Stimulated activated CD8-positive, alpha-beta memory T cell treated with anti-CD3 and anti-CD28 coated beads, Interleukin-7, amount 100 ng/mL, for 4 hours (primary cell): ENCODE data around the gene P2RX1.

Source experiments
- DNase-seq, 2 donors: peaks; one replicate each; pipeline ENCODE4 v3.0.0-alpha.2; 2020; ENCODE audit warnings: low read depth in 2 of 2

Gene P2RX1

DNA sequence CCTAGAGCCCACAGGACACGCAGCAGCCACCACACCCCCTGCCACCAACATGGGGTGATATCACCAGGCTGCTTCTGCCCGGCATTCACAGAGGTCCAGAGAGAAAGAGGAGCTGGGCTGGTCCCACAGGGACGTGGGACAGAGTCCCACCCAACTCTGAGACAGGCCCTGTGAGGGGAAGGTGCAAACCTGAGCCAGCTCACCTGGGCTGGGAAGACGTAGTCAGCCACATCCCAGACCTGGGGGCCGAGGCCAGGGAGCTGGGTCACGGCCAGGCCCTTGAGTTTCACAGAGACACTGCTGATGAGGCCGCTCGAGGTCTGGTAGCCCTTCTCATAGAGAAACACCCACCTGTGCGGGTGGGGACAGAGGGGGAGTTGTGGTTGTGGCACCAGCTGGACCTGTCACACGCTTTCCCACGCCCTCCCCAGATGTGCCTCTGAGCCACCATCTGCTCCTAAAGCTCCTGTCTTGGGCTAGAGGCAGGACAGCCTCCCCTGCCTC, 11.2 kb downstream of the P2RX1 start:
- DNase-seq, result no peak

DNA sequence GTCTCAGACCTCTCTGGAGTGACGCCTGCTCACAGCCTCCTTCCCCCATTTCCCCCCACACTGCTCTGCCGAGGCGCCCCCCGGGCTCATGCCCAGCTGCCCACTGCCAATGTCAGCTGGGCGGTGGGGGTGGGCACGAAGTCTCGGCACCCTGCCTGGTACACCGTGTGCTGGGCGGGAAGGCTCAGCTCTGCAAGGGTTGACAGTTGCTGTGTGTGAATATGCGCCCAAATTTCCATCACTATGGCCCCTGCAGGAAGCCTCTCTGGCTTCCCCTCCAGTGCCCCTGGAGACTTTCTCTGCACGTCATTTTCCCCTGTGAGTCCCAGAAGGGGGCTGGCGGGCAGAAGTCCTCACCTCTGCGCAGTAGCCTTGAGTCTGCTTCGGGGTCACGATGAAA, 11.8 kb downstream of the P2RX1 start:
- DNase-seq, result no peak

DNA sequence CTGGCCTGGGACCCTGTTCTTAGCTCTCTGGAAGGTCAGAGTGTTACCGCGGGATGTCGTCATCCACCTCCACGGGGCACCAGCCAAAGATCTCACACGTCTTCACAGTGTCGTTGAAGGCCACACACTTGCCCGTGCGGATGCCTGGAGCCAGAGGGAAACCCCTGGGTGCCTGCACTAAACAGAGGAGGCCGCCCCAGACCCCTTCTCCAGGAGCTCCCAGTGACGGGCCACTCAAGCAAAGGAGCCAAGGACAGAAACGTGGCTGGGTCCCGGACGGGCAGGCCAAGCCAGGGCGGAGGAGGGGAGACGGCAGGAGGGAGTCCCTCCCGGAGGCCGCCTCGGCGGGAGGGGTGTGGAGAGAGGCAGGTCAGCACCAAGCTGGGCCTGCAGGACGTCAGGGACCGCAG, 12.4 kb downstream of the P2RX1 start:
- no peak for DNase-seq

DNA sequence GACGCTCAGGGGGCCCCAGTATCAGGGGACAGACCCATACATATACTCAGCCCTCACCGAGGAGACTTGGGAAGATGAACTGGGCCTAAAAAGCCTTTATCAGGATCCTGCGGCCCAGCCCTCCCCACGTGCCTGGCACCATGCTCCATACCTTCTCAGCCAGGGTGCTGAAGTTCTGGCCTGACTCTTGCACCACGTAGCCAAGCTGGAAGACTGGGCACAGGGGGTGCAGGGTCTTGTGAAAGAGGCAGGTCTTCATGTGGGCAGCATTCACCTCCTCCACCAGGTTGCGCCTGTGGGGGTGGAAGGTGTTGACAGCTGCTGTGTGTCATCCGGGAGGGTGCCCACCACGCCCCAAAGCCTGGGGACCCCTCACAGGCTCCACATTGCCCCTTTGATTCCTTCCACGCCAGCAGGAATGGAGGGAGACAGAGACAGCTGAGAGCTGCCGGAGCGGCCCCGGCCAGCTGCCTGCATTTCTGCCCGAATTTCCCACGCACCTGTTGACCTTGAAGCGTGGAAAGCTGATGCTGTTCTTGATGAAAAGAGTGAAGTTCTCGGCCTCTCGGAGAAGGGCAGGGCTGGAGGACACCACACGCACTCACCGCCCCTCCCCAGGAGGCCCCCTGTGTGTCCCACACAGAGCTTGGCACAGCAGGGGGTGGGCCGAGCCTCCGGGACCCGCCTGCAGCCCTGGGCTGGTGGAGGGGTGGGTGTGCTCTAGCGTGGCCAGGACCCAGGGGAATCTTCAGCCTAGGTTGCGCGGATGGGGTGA, 13.0 kb downstream of the P2RX1 start:
- no peak for DNase-seq

DNA sequence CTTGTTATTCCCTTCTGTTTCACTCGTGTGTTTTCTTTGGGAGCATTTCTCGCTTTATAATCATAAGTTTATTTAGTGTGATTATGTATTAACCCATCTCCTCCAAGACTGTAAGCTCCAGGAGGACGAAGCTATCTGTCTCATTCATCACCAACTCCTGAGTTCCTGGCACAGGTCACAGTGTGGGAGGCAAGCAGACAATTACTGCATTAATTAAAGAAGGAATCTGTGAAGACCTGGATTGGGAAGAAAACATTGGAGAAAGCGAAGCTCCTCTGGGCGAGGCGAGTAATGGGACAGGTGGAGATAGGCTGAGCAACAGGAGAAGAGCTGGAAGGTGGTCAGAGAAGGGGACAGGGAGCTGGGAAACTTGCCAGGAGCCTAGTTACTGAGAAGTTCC, 15.6 kb downstream of the P2RX1 start:
- no peak for DNase-seq

DNA sequence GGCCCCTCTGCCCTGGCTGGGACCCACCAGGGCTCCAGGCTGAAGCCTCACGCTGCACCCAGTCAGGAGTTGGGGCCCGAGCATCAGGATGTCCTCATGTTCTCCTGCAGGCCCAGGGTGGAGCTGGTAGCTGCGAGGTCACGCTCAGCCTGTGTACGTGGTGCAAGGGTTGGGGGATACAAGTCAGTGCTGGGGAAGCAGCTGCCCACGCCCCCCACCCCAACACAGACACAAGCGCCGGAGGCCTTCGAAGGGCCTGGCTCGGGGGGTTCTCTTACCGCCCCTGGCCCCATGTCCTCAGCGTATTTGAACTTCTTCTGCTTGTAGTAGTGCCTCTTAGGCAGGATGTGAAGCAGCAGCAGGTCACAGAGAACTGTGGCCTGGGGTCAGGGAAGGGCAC, 18.5 kb downstream of the P2RX1 start:
- DNase-seq, result no peak

DNA sequence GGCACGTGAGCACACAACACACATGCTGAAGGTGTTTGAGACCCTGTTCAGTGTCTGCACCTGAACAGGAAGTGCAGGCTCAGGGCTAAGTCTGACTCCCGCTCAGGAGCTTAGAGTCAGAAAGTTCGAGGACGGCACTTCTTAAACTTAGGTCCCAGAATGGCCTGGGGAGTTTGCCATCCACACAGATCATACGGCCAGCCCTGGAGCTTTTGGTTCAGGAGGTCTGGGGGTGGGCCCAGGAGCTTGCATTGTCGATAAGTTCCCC, 19.4 kb downstream of the P2RX1 start:
- no peak for DNase-seq

DNA sequence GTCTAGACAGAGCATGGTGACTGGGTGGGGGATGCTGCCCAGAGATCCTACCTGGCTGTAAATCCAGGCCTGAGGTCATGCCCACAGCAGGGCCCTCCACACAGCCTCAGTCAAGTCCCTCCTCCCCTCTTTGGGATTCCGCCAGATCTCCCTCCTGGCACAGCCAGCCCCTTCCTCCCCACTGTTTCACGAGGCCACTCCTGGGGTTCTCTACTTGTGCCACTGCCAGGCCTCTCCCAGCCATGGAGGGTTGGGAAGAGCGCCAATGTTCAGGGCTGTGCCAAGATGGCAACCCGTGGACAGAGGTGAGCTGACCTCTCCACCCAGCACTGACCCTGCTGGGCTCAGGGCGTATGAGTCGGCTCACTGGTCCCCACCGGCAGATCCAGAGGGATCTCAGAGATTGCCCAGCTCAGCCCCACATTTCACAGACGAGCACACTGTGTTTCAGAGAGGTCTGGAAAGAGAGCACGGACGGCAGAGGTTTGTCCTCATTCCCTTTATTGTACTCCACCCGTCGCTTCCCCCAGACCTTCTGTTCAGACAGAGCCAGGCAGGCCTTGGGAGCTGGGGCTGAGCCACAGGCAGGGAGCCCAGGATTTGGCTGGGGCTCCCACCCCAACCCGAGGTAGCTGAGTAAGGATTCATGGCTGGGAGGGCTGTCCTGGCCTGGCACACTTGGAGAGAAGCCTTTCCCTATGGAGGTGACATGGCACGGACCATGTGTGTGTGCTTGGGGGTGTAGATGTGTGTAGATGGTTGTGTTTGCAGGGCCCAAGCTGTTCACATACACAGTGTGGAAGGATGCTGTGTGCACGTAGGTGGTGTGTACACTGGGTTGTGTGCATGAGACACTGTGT, 19.9 kb downstream of the P2RX1 start:
- DNase-seq, result no peak

DNA sequence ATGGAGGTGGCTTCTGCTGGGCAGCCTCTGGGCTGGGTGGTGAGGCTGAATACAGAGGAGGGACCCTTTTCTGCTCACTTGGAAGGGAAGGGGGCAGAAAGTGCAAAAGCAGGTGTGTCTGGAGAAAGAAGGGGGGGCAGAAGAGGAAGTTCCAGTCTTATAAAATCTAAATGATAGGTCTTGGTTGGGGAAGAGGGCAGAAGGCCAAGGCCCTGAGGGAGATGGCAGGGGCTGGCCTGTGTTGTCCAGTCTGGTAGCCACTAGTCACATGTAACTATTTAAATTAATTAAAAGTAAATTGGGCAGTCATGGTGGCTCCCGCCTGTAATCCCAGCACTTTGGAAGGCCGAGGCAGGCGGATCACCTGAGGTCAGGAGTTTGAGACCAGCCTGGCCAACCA, 20.9 kb downstream of the P2RX1 start:
- DNase-seq, result no peak

DNA sequence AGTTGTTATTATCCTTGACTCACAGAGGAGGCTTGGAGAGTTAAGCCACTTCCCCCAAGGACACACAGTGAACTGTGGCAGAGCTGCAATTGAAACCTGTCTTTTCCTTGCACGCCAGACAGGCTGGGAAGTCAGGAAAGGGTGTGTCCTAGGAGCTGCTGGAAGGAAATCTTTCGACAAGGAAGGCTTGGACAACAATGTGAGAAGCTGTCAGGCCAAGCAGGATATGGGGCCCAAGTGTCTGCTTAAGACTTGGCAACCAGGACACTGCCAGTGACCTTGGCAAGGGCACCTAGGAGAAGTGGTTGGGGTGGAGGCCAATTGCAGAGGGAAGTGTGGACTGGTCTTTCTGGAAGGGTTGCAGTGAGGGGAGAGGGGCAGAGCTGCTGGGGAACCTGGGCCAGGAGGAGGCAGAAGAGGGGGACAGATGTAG, 21.3 kb downstream of the P2RX1 start:
- DNase-seq, result no peak

DNA sequence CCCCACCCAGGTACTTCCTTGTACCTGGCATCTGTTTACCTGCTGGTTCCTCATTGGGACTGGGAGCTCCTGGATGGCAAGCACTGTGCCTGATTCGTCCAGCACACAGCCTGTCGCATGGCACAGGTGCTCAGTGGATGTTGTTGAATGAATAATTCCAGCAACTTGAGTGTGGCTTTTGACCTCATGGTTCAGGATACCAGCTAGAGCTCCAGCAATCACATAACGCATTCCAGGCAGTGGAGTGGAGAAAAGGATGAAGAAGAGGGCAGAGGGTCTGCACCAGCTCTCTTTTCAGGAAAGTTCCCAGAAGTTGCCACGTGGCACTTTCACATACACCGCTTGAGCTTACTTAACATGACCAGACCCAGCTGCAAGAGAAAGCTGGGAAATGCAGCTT, 22.1 kb downstream of the P2RX1 start:
- no peak for DNase-seq

DNA sequence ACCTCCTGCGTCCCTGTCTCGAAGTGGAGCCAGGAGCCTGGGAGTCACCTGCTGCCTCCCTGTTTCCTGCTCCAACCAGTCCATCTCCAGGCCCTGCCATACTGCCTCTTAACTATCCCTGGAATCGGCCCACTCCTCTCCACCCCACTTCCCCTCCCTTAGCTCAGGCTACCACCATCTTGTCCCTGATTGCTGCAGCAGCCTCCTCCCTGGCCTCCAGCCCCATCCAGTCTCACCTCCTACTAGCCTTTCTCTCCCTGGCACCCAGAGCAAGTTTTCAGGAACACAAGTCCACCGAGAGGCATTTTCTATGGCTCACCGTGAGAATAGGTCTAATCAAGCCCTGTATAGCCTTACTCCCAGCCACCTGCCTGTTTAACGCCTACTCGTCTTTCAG, 22.5 kb downstream of the P2RX1 start:
- DNase-seq, result no peak

DNA sequence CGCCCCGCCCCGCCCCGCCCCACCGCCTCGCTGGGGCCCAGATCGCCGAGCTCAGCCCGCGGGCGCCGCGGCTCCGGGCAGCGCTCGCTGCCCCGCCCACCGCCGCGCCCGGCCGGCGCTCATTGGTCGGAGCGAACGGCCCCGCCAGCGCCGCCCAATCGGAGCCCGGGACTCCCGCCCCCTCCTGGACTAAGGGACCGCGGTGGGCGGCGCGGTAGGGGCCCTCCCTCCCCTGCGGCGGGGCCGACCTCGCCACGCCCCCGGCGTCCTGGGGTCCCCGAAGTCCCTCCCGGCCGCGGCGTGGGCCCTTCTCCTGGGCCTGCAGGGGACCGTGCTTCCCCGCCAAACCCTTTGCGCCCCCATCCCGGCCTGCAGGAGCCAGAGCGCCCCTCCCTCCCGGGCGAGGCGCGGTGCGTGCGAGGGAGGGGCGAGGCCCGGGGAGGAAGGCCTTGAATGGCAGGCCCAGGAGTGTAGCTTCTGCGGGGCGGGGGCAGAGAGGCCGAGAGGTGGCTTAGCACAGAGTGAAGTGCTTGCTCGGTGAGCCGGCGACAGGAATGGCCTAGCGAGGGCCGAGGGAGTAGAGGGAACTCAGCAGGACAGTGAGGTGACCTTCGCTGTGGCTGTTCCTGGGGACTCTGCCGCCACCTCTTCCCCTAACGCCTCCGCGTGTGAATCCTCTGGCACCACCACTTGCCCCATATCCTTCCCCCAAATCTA, 23.1 kb downstream of the P2RX1 start, which contains the start of gene CAMKK1:
TSS of gene CAMKK1 (minus strand) at position 51 of the 717 bp plus-strand sequence. CDS start 7,366 bp downstream, outside the sequence.
- peak; percentile 64 to 88 for DNase-seq

DNA sequence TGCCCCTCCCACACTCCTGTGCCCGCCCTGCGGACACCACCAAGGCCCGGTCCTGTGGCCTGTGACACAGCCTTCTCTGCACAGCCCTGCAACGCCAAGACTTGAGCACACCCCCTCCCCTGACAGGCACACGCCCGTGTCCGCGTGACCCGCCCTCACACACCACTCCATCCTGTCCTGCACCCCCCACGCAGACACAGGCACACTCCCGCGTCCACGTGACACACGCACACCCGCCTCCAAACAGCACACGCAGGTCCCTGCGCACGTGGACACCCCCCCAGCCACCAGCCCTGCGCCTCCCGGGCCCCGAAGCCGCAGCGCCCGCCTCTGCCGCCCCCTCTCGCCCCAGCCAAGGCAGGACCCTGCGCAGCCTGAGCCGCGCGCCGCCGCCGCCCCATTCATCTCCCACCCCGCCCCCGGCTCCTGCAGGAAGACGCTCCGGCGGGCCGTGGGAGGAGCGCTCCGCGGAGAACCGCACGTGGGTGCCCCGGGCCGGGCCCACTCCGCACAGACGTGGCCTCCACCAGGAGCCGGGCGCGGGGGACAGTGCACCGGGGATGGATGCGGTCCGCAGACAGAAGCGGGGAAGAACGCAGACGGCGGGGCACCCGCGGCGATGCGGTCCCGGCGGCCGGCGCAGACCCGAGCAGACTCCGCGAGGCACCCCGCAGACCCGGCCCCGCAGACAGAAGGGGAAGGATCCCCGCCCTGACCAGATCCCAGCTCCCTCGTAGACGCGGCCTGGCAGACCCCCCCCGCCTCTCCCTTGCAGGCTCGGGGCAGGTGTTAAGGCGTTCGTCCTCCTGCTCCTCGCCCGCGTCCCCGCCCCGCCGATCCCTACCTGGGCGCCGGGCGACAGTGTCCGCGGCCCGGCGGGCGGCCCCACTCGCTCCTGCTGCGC, 23.9 kb downstream of the P2RX1 start:
- peak; percentile 76 to 84 for DNase-seq

DNA sequence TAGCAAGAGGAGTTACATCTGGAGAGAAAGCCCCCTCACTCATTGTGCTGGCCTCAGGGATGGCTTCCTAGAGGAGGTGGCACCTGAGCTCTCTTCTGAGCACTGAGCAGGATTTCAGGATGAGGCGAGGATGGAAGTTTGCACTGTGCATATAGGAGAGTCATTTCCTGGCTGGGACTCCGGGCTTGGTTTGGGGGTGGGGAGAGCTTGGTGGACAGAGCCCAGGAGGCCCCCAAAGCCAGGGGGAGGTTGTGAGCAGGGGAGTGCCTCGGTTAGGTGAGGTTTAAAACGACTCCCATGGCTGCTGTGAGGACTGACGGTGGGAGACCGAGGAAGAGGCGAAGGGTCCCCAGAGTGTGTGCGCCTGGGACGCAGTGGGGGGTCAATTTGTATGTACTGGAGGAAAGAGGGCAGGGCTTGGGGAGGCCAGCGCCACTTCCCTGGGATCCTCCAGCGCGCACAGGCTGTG, 24.6 kb downstream of the P2RX1 start:
- DNase-seq, result no peak

DNA sequence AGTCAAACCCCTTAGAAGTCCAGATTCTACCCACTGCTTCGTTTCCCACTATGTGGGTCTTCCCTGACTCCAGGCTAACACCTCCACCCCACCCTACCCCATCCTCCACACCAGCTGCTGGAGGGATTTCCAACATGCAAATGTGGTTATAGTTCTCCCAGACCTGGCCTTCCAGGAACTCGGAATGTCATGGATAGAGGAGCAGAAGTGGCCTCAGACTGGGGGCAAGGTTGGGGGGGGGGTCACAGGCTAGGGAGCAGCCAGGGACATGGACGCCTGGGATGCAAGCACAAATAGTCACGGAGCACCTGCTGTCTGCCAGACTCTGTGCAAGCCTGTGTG, 25.4 kb downstream of the P2RX1 start:
- DNase-seq, result no peak

DNA sequence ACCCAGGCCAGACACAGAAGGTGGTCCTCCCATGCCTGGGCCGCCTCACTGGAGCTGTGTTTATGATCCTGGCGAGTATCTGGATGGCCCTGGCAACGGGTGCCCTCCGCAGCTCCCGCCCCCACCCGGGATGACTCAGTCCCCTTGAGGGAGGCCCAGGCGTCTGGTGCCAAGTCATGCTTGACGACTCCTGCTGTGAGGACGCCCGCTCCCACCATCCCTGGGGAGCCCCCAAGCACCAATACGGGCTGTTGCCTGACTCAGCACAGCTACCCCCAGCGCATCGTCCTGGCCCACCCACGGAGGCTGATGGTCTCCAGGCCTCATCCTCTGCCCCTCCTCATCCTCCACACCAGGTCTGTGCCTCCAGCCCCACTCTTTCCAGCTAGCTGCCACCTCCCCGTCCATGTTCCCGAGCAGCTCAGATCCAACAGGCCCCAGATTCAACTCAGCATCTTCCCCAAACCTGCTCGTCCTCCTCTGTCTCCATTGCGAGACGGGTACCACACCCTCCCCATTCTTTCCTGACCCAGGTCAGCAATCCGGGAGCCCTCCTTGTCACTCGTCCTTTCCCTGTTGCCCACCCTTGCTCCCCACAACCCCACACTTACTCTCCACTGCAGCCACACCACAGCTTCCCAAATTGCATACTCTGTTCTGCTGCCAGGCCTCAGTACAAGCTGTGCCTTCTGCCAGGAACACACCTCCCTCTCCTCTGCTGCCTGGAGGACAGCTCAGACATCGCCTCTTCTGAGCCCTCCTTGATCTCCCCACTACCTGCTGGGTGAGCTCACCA, 26.0 kb downstream of the P2RX1 start:
- peak in 1 of 2 donors; percentile 23 for DNase-seq

DNA sequence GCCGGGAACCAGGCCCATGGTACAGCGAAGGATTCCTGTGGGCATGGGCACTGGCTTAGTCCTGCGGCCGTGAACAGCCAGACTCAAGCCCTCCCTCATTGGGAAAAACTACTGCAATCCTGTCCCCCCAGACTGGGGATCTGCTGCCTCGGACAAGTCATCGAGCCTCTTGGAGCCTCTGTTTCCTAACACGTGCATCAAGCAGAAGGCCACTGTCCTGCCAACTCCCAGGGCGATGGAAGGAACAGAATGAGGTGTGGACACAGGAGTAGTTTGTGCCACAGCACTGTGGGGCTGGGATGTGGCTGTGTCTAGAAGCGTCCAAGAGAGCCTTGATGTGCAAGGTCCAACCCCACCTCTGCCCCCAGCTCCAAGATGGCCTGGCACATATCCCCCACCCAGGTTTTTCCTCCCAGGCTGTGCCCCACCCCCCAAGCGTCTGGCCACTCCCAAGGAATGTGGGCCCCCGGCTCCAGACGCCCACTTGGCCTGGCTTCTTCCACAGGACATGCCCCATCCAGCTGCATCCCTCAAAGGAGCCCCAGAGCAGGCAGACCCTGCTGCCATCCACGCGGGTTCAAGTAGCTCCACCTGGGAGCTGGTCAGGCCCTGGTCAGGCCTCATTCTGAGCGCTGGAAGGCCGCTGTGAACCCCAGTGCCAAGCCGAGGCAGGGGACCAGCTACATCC, 26.8 kb downstream of the P2RX1 start:
- no peak for DNase-seq

DNA sequence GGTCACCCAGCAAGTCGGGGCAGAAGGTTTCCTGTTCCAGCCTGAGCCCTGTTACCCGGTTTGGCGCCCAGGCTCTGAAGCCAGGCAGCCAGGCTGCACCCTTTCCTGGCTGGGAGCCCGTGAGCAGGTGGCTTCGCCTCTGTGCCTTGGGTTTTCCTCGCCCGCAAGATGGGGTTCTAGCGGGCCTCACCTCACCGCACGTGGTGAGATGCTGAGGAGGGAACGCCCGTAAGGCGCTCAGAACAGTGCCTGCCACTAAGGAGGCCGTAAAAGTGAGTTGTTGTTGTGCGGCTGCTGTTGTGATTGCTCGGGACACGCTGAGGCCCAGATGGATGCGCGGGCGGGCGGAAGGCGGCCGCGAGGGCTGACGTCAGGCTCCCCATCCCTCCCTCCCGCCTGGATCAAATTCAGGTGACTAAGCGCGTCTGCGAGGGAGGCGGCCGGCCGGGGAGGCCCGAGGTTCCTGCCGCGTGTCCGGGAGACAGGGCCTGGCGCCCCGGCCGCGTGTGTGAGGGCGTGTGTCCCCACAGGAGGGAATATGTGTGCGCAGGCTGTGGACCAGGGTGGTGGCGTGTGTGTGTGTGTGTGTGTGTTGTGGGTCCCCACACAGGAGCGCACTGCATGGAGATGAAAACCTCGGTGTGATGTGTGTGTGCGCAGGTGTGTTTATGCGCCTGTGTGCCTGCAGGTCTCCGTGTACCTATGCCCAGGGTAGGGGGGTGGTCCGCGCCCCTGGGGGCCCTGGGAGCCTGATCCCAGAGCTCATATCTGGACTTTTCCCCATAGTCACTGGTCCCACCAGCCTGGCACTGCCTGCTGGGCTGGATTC, 27.7 kb downstream of the P2RX1 start:
- DNase-seq, result no peak
